ENCODE measurements around the gene UCHL3. TPM values are rescaled to one million over a fixed set of nuclear protein-coding genes. Genes with fewer than 3 reads are reported as not detected.

UCHL3 gene
- total and polyA plus RNA-seq, 2 of the 8 experiments (the other 6 are each of a cell fraction or from before 2014, with no cell fraction given) = 33.0 to 61.1 TPM

GRCh38 chr13:75603038-75603437 lies 53.4 kb downstream of the UCHL3 start:
- H2BK5ac ChIP-seq (ENCODE audit: low read depth, low read length) = no peak overlapping the region
- H4K5ac ChIP-seq (ENCODE audit: insufficient read length, low read depth, low read length) = no peak overlapping the region
- no peak overlapping the region for H2BK20ac ChIP-seq (ENCODE audit: low read length)
- POLR2A ChIA-PET (ENCODE audit: partially characterized antibody) = interaction anchor here (1.1 kb wide), 1 partner anchor 9 kb away, joined by 3 read pairs; no protein-coding TSS in a partner anchor
- no peak overlapping the region for H2AFZ ChIP-seq (ENCODE audit: low read length)
- H3K23me2 ChIP-seq (ENCODE audit: low read depth, low read length) = no peaks in the 10 kb centered on the region
- no peaks in the 10 kb centered on the region for H3K4me1 ChIP-seq (replicated peaks in 1 of 4; ENCODE audit: control insufficient read depth in 3 of 4, insufficient read depth in 4 of 4, low read length in 3 of 4)
- H3K27ac ChIP-seq (ENCODE audit: low read depth, low read length) = no peak overlapping the region
- no peak overlapping the region for H4K8ac ChIP-seq (ENCODE audit: extremely low read depth, insufficient read depth, low read length)
- H3K14ac ChIP-seq (ENCODE audit: insufficient read length) = no peak overlapping the region
- TF ChIP-seq RBBP5 (IDR thresholded peaks at IDR 0.05; ENCODE audit: borderline replicate concordance, low read depth, low read length) (no peak), SRF (IDR thresholded peaks at IDR 0.05; ENCODE audit: low read depth, low read length) (no peak), TEAD4 (IDR thresholded peaks at IDR 0.05; ENCODE audit: low read depth, low read length) (no peak), TAF1 (IDR thresholded peaks at IDR 0.05; ENCODE audit: low read depth, low read length) (no peak), BCL11A (IDR thresholded peaks at IDR 0.05; ENCODE audit: low read depth in 2 of 2, low read length in 2 of 2) (no peak), BACH1 (IDR thresholded peaks at IDR 0.05; ENCODE audit: low read length) (no peak), SUZ12 (IDR thresholded peaks at IDR 0.05; ENCODE audit: low read length) (no peak), SIX5 (IDR thresholded peaks at IDR 0.05; ENCODE audit: low read depth, low read length) (no peak), GTF2F1 (IDR thresholded peaks at IDR 0.05; ENCODE audit: borderline replicate concordance, low read depth, low read length) (no peak), JUN (IDR thresholded peaks at IDR 0.05; ENCODE audit: low read depth, low read length) (no peak)
- TF ChIP-seq, protein P1, sequence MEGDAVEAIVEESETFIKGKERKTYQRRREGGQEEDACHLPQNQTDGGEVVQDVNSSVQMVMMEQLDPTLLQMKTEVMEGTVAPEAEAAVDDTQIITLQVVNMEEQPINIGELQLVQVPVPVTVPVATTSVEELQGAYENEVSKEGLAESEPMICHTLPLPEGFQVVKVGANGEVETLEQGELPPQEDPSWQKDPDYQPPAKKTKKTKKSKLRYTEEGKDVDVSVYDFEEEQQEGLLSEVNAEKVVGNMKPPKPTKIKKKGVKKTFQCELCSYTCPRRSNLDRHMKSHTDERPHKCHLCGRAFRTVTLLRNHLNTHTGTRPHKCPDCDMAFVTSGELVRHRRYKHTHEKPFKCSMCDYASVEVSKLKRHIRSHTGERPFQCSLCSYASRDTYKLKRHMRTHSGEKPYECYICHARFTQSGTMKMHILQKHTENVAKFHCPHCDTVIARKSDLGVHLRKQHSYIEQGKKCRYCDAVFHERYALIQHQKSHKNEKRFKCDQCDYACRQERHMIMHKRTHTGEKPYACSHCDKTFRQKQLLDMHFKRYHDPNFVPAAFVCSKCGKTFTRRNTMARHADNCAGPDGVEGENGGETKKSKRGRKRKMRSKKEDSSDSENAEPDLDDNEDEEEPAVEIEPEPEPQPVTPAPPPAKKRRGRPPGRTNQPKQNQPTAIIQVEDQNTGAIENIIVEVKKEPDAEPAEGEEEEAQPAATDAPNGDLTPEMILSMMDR (IDR thresholded peaks at IDR 0.05; ENCODE audit: control extremely low read depth in 1 of 3, insufficient read depth in 1 of 3, low read depth in 1 of 3, low read length in 3 of 3) = no peak
- H3K79me2 ChIP-seq (ENCODE audit: control insufficient read depth in 1 of 2, insufficient read depth in 2 of 2, low read length in 2 of 2) = no peaks in the 10 kb centered on the region
- no peaks in the 10 kb centered on the region for H3K27me3 ChIP-seq (replicated peaks in 1 of 4; ENCODE audit: control insufficient read depth in 3 of 4, extremely low read depth in 1 of 4, insufficient read depth in 3 of 4, low read length in 3 of 4)
- no peak overlapping the region for H2AK5ac ChIP-seq (ENCODE audit: low read depth, low read length)
- 97% methylated on average over 2 of the region's 2 CpGs; no CpG with 5 or more reads in 1 of the 2 experiments for WGBS, 2 experiments (ENCODE audit: extremely low coverage in 1 of 2, insufficient coverage in 1 of 2, insufficient read length in 1 of 2, insufficient replicate concordance in 2 of 2, low coverage in 1 of 2, low lambda C conversion rate in 2 of 2, missing lambda C conversion rate in 1 of 2)
- no peak overlapping the region for H2BK120ac ChIP-seq (replicated peaks; ENCODE audit: low read depth, low read length)
- H2BK12ac ChIP-seq (ENCODE audit: low read depth, low read length) = no peak overlapping the region
- H2BK15ac ChIP-seq (ENCODE audit: low read length) = no peak overlapping the region
- H3K79me1 ChIP-seq (ENCODE audit: low read depth, low read length) = no peaks in the 10 kb centered on the region
- H3K36me3 ChIP-seq (ENCODE audit: control insufficient read depth in 2 of 4, insufficient read depth in 4 of 4, low read length in 3 of 4) = peaks cover 0 to 2% (median 0%) of the 10 kb centered on the region in 4 experiments; a peak in 2 of 8 replicates
- H4K20me1 ChIP-seq (replicated peaks in 1 of 2; ENCODE audit: control insufficient read depth in 1 of 2, insufficient read depth in 2 of 2, low read length in 2 of 2) = no peaks in the 10 kb centered on the region
- H3K4ac ChIP-seq (replicated peaks; ENCODE audit: insufficient read length, low read depth, low read length) = no peak overlapping the region
- H3K9ac ChIP-seq (replicated peaks in 1 of 4; ENCODE audit: extremely low read depth in 1 of 4, low read depth in 3 of 4, low read length in 3 of 4) = no peak overlapping the region
- CTCF ChIA-PET (ENCODE audit: partially characterized antibody) = no interaction called here
- H3K9me3 ChIP-seq (ENCODE audit: insufficient read depth in 2 of 2, low read depth in 1 of 2, low read length in 1 of 2) = no peaks in the 10 kb centered on the region
- FAIRE-seq (no peak), DNase-seq (ENCODE audit: low read depth in 1 of 2, low spot score in 2 of 2) (no peak)
- H3K56ac ChIP-seq (replicated peaks; ENCODE audit: insufficient read length, low read depth, low read length) = no peak overlapping the region
- H3K4me2 ChIP-seq (ENCODE audit: insufficient read depth in 1 of 2, low read depth in 2 of 2, low read length in 2 of 2) = no peak overlapping the region
- H4K91ac ChIP-seq (replicated peaks; ENCODE audit: insufficient read length, low read length) = no peak overlapping the region
- no peak overlapping the region for H3K23ac ChIP-seq (ENCODE audit: insufficient read length)
- no peak overlapping the region for H3K18ac ChIP-seq (ENCODE audit: extremely low read depth, low read length)
- no peak overlapping the region for H3K4me3 ChIP-seq (ENCODE audit: extremely low read depth in 1 of 4, insufficient read depth in 2 of 4, low read depth in 3 of 4, low read length in 4 of 4)

All from H1 (cell line).